ENCODE data around the gene KDM3B. TPM values are rescaled to one million over a fixed set of nuclear protein-coding genes. Genes with fewer than 3 reads are reported as not detected.
"Not testable (repeated sequence)": the region's sequence is repeated elsewhere in the genome, so short reads cannot be mapped to it uniquely, and the experiment has no call there.

KDM3B gene
- total RNA-seq, 4 donors from 2014 or later: 62.7 to 65.3 (median 62.9) TPM

- H3K36me3 ChIP-seq: no peaks in the 10 kb centered on the region
- no peaks in the 10 kb centered on the region for H3K4me1 ChIP-seq
- no peak for DNase-seq (ENCODE audit: low spot score in 2 of 2)
- H3K9me3 ChIP-seq: no peaks in the 10 kb centered on the region
- no peaks in the 10 kb centered on the region for H3K27me3 ChIP-seq
- TF ChIP-seq EP300 (IDR thresholded peaks at IDR 0.05) (no peak), CTCF (IDR thresholded peaks at IDR 0.05) (no peak), POLR2A (IDR thresholded peaks at IDR 0.05) (no peak)
- H3K4me3 ChIP-seq: no peak overlapping the region
- WGBS, 2 donors: 73 to 85% methylated on average over 3 of the region's 3 CpGs
- H3K27ac ChIP-seq: no peak overlapping the region
Measured at GRCh38 chr5:138316355-138316754, 36.1 kb upstream of the KDM3B start.

- not testable (repeated sequence) for H3K36me3 ChIP-seq; DNase-seq (ENCODE audit: low spot score in 2 of 2); H3K27me3 ChIP-seq; H3K27ac ChIP-seq; H3K9me3 ChIP-seq; H3K4me3 ChIP-seq; H3K4me1 ChIP-seq
- WGBS, 2 donors: 96 to 99% methylated on average over 4 of the region's 4 CpGs
Measured at GRCh38 chr5:138318211-138318610, 34.3 kb upstream of the KDM3B start.

GRCh38 chr5:138330813-138331448 is 21.6 kb upstream of the KDM3B start:
- no peak for DNase-seq (ENCODE audit: low spot score in 2 of 2)
- peaks cover 0 to 15% (median 8%) of the 10 kb centered on the region in 4 donors for H3K4me1 ChIP-seq
- peak overlapping the region; percentile 33 to 57 (median 48) for H3K4me3 ChIP-seq
- H3K27ac ChIP-seq: no peak overlapping the region
- no peaks in the 10 kb centered on the region for H3K36me3 ChIP-seq
- no peaks in the 10 kb centered on the region for H3K27me3 ChIP-seq
- H3K9me3 ChIP-seq: no peaks in the 10 kb centered on the region
- 1 to 3% methylated on average over 11 to 12 of the region's 12 CpGs for WGBS, 2 donors
- TF ChIP-seq EP300 (IDR thresholded peaks at IDR 0.05) (no peak), POLR2A (IDR thresholded peaks at IDR 0.05) (no peak), CTCF (IDR thresholded peaks at IDR 0.05) (no peak)

GRCh38 chr5:138331449-138332368 is 20.8 kb upstream of the KDM3B start, which contains the start of gene CDC25C:
Gene CDC25C, minus strand, starts transcription at chr5:138331804. Its CDS starts 624 bp downstream, at chr5:138331180.
- Histone ChIP-seq H3K27me3 (no peaks in the 10 kb centered on the region), H3K9me3 (no peaks in the 10 kb centered on the region), H3K4me3 (peak within 1 kb of the TSS; percentile 33 to 57 (median 48)), H3K36me3 (no peaks in the 10 kb centered on the region), H3K27ac (peak within 1 kb of the TSS in 2 of 4 donors; percentile 26 to 27), H3K4me1 (peaks cover 0 to 17% (median 8%) of the 10 kb centered on the region in 4 donors)
- WGBS, 2 donors: 0 to 1% methylated on average over 54 to 55 of the region's 55 CpGs
- peak in 1 of 5 experiments; percentile 60 for TF ChIP-seq CTCF (IDR thresholded peaks at IDR 0.05)
- peak; percentile 61 to 65 for TF ChIP-seq EP300 (IDR thresholded peaks at IDR 0.05)
- peak in 1 of 2 donors; percentile 39 for TF ChIP-seq POLR2A (IDR thresholded peaks at IDR 0.05)
- DNase-seq (ENCODE audit: low spot score in 2 of 2): peak; percentile 96 to 98

GRCh38 chr5:138334867-138335447 is 17.5 kb upstream of the KDM3B start:
- WGBS, 2 donors: 56 to 80% methylated on average over 3 of the region's 3 CpGs
- Histone ChIP-seq H3K9me3 (no peaks in the 10 kb centered on the region), H3K27ac (no peak overlapping the region), H3K36me3 (no peaks in the 10 kb centered on the region), H3K4me3 (no peak overlapping the region), H3K27me3 (no peaks in the 10 kb centered on the region), H3K4me1 (peaks cover 0 to 33% (median 15%) of the 10 kb centered on the region in 4 donors)
- no peak for TF ChIP-seq POLR2A (IDR thresholded peaks at IDR 0.05)
- no peak for TF ChIP-seq CTCF (IDR thresholded peaks at IDR 0.05)
- TF ChIP-seq EP300 (IDR thresholded peaks at IDR 0.05): no peak
- DNase-seq (ENCODE audit: low spot score in 2 of 2): no peak

Data from tibial nerve (tissue), 4 donors.